GM19438 (cell line): ENCODE data around the gene RIMKLA.

ENCODE experiments used
- ATAC-seq: cut with Tn5 transposase; IDR thresholded peaks from one replicate; pipeline ENCODE4 v1.9.1; 2021; ENCODE audit warnings: low read depth; ENCODE audit not compliant: unreplicated experiment

The RIMKLA gene

GRCh38 chr1:42370876-42371549 is 9.6 kb upstream of the RIMKLA start:
- ATAC-seq: no peak

DNA sequence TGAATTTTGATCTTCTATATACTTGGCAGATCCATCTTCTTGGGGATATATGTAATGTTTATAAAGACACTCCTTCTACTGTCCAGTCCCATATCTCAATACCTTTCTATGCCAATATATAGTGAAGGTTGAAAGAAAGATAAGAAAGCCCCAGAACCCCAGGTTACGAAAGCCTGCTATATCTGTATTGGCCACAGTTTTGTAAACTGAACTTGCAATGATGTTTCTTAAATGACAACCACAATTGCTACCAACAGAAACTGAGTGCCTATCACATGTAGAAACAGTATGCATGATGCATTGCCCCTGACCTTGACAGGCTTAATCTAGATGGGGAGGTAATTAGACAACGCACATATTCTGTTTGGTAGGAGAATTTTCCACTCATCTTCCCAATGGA is 7.8 kb upstream of the RIMKLA start:
- no peak for ATAC-seq

- peak; percentile 46 for ATAC-seq
These were observed 602 bp upstream of the RIMKLA start for GRCh38 chr1:42379794-42380585.

- ATAC-seq: no peak
These were observed 685 bp downstream of the RIMKLA start for GRCh38 chr1:42381280-42381673.

- ATAC-seq: no peak
These were observed 4.7 kb downstream of the RIMKLA start for GRCh38 chr1:42385283-42385682.

GRCh38 chr1:42386051-42386450 is 5.5 kb downstream of the RIMKLA start:
- ATAC-seq: no peak

- ATAC-seq: no peak
These were observed 11.7 kb downstream of the RIMKLA start for GRCh38 chr1:42392255-42392654.

GRCh38 chr1:42392967-42393848 is 12.6 kb downstream of the RIMKLA start:
- no peak for ATAC-seq

DNA sequence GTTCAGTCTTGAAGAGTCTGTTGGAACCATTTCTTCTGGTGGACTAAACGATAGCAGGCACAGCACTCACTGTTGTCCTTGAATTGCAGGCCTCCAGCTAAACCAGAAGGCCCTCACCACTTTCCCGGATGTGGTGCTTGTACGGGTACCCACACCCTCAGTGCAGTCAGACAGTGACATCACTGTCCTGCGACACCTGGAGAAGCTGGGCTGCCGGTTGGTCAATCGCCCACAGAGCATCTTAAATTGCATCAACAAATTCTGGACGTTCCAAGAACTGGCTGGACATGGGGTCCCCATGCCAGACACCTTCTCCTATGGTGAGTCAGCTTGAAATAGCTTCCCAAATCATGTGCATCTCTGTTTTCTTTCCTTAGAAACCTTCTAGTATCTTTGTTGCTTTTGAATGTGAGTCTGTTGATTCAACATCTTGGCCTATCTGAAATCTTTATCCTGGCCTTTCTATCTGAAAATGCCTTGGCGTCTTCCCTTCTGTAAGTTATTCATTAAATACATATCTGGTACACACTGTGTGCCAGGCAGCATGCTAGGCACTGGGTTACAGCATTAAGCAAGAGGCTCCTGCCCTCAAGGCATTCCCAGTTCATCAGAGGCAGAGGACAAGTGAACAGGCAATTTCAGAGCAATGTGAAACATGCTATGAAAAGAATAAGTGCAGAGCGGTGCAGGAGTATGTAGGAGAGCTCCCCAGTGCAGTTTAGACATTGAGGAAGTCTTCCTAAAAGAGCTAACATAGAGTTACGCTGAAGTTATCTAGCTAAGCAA is 18.9 kb downstream of the RIMKLA start:
- ATAC-seq: no peak

GRCh38 chr1:42403880-42404400 is 23.3 kb downstream of the RIMKLA start:
- no peak for ATAC-seq

DNA sequence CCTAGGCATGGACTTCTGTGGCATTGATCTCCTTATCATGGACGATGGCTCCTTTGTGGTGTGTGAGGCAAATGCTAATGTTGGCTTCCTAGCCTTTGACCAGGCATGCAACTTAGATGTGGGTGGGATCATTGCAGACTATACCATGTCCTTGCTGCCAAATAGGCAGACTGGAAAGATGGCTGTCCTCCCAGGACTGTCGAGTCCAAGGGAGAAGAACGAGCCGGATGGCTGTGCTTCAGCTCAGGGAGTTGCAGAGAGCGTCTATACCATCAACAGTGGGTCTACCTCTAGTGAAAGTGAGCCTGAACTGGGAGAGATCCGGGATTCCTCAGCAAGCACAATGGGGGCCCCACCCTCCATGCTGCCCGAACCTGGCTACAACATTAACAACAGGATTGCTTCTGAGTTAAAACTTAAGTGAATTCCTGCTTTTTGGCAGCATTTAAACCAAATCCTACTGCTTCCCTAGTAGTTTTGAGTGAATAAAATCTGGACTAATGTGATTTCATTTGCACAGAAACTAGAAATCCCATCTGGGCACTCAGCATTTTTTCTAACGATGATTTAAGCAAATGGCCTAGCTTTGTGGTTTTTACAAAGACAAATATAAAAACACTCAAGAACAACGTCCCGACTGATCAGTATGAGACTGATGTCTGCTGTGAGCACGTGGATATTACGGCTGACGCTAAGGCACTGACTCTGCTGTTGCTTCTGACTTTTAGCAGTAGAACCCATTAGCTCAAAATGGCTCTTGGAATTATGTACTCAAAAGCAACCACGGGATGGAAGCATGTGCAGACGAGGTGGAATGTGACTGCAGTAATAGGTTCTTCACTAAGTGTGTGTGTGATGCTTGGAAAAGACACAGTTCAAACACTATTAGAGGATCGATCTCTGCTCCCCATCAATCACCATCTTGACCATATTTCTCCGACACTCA is 34.2 kb downstream of the RIMKLA start:
- no peak for ATAC-seq

DNA sequence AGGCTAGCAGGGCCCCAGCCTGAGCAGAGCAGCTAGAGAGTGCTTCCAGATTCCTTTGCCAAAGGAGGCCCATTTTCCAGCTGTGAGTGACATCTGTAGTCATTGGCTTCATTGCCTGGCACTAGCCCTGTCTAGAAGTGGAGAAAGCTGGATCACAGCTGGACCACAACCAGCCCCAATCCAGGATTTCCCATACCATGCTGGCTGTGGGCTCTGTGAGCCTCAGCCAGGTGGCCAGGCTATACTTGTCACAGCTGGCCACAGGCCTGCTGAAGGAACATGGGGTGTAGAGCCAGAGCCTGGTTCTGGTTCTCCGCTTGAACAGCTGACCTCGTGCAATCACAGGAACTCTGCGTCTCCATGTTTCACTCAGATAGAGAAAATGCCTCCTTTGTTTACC is 36.6 kb downstream of the RIMKLA start:
- ATAC-seq: no peak

- no peak for ATAC-seq
These were observed 37.9 kb downstream of the RIMKLA start for GRCh38 chr1:42418516-42418915.

DNA sequence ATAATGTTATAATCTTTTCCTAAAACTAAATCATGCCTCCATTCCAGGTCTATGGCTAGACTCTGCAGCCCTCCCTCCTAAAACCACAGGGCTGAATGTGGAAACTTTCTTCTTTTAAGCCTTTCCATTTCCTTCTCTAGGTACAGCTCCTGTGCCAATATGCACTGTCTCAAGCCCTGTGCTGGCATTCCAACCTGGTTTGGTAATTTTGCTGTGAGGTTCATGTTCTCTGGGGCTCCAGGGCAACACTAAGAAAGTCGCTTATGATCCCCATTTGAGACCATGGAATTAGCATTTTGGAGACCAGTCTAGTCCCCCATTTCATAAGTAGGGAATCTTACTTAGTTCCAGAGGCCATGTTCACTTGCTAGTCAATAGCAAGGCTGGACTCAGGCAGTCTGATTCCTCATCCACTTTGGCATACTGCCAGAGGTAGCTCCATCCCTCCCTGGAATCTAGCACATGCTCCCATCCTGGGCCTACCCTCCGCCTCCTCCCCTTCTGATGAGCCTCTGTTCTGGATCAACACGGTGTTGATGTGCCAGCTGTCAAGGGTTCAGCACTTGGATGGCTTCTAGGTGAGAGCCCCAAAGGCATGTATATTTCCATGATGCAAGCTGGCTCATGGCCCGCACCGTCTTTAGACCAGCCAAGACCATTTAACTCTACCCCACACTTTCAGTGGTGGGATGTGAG is 38.7 kb downstream of the RIMKLA start:
- no peak for ATAC-seq

- ATAC-seq: no peak
These were observed 39.5 kb downstream of the RIMKLA start for GRCh38 chr1:42420121-42420520.

DNA sequence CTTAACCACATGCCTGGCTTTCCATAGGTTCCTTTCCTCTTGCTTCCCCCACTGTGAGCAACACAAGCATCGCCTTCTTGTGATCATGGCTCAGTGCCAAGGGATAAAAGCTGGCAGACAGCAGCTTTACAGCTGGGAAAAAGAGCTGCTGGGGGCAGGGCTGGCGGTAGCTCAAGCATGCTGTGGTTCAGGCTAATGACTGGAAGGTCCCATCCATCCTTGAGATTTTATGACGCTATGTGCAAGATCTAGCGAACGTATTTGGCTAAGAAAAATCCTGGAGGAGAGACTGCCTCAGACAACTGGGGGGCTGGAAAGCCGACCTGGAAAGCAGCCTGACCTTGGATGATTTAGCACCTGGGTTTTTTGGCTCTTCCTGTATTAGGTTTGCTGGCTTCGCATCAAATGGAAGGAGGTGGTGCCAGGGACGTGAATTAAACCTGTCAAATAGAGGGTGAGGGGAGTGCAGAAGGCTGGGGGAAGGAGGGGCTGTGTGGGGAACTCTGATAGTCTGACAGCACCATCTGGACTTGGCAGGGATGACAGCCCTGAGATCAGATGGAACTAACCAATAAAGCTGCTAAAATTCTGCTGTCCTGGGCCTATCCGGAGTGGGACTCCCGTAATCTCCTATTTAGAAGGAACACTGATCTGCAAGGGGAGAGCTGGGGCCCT is 40.5 kb downstream of the RIMKLA start:
- ATAC-seq: no peak

DNA sequence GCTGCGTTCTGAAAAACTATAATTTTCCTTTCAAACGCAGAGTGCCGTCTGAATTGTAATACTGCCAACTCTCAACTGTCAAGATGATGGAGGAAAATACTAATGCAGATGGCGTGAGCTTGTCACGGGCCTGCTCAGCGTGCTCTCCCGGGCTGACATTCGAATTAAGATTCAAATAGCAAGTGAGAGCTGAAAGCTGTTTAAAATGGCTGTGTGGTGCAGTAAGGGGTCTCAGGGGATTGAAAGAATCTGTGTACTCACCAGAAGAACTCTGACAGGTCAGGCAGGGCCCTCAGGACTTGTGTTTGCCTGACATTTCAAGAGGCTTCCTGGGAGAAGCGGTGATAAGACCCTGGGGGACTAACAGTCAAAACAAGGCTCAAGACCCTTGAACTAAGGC is 42.1 kb downstream of the RIMKLA start:
- no peak for ATAC-seq

DNA sequence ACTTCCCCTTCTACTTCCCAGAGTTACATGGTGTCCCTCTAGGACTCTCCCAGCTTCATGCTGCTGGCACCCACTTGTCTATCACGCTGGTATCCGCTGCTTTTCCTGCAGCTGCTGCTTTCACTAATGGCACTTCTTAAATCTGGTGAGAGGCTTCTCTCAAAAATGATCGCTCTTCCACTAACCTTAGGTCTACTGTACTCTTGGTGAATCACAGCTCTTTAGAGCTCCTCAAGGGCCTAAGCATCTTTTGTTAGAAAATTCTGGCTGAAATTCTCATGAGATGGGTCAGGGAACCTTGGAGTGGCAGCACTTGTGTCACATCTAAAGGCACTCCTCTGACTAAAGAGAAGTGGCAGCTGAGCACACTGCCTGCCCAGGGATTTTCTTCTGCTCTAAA is 43.1 kb downstream of the RIMKLA start:
- ATAC-seq: no peak
